GM18870 (cell line): ENCODE results near the gene DVL2.

Experiments used
- ATAC-seq: cut with Tn5 transposase; IDR thresholded peaks from one replicate; pipeline ENCODE4 v1.9.1; 2021; ENCODE audit warnings: moderate library complexity; ENCODE audit not compliant: unreplicated experiment

DVL2 gene

DNA sequence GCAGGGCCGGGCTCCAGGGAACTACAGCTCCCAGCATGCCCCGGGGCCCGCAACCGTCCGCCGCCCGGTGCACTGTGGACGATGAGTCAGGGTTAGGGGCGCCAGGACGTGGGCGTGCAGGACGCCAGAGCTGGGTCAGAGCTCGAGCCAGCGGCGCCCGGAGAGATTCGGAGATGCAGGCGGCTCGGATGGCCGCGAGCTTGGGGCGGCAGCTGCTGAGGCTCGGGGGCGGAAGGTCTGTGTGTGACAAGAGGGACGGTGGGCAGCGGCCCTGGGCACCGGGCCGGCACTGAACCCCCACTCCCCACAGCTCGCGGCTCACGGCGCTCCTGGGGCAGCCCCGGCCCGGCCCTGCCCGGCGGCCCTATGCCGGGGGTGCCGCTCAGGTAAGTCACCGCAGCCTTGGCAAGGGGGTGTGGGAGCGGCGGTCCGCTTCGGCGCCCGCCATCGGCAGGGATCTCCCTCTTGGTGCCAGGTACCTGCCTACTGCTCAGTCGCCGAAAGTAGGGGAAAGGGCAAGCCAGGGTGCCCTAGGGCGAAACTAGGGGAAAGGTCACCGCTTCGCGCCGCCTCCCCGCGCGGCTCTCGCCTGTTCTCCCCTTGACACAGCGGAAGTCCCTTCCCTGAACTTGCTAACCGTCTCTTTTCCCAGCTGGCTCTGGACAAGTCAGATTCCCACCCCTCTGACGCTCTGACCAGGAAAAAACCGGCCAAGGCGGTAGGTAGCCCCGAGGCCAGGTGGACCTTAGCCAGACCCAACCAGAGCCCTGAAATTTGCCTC, 14.3 kb downstream of the DVL2 start, which contains the start of the genes ACADVL and DLG4:
ACADVL (plus strand) TSS at position 127 of the 781 bp plus-strand sequence; CDS start at position 174, 47 bp downstream.
DLG4 (minus strand) TSS at position 25 of the 781 bp plus-strand sequence.
- peak; percentile 44 for ATAC-seq

GRCh38 chr17:7219229-7219811, 15.0 kb downstream of the DVL2 start:
- peak; percentile 7 for ATAC-seq

DNA sequence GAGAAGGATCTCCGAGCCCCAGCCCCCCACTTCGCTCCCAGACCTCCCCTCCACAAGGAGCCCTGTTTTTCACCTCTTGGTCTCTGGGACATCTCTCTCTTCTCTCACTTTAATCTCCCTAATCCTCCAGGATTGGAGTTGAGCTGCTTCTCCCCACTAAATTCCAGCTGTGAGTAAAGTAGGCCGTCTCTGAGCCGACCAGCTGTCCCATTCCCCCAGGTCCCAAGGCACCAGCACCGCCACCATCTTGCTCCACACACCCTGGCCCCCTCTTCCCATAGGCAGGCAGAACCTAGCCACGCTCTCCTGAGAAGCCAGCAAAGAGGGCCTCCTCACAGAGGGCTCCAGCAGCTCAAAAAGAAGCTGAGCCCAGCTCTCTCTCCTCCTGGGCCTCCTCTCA, 15.6 kb downstream of the DVL2 start:
- ATAC-seq: no peak

- no peak for ATAC-seq
These were observed 16.2 kb downstream of the DVL2 start for GRCh38 chr17:7218166-7218565.

DNA sequence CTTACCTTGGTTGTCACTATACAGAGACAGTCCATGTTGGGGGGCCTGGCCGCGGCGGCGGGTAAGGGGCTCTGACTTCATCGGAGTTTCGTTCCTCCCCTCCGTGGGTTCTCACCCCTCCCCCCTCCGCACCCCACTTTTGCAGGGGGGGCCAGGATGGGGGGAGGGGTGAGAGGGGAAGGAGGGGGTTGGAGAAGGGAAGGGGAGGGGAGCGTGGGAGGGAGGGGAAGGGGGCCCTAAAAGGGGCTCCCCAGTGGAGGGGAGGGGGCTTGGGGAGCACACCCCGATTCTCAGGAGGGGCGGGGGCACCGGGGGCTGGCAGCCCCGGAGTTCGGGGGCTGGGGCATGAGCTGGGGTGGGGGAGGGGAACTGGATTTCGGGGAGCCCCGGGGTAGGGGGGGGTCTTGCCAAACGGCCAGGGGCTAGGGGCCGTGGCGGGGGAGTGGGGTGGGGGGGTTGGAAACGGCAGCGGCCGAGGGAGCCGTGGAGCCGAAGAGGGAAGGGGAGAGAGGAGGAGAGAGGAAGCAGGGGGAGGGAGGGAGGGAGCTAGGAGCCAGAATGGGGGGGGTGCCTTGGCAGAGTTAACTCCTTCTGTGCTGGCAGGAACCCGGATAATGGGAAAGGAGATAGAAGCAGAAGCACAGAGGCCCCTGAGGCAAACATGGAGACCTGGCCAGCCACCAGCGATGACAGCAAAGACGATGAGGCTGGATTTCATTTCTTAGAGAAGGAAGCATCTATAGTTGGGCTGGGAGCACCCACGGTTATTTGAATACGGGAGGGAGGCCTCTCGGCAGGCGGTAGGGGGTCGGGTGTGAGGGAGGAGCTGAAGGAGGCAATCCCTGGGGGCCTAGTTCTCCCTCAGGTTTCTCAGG, 17.0 kb downstream of the DVL2 start:
- ATAC-seq: no peak

- ATAC-seq: no peak
These were observed 17.8 kb downstream of the DVL2 start for GRCh38 chr17:7216242-7217112.

GRCh38 chr17:7215652-7216180, 18.6 kb downstream of the DVL2 start:
- no peak for ATAC-seq

DNA sequence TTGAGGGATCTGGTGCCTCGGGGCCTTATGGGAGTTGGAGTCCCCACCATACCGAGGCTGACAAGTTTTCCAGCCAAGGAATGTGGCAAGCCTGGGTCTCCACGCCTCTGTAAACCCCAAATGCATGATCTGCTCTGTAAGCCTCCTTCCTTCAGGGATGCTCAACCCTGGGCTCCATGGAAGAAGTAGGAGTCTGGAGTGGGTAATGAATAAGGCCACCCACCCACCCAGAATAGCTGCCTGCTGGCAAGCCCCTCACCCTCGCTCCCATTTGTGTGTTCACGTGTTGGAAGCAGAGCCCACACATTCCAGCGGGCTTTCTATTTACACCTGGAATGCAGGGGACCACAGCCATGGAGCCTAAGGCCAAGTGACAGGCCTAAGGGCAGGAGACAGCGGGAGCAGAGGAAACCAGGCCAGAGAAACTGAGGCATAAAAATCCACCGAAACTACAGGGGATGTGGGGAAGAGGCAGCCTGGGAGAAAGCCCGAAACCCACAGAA, 19.1 kb downstream of the DVL2 start:
- ATAC-seq: no peak

DNA sequence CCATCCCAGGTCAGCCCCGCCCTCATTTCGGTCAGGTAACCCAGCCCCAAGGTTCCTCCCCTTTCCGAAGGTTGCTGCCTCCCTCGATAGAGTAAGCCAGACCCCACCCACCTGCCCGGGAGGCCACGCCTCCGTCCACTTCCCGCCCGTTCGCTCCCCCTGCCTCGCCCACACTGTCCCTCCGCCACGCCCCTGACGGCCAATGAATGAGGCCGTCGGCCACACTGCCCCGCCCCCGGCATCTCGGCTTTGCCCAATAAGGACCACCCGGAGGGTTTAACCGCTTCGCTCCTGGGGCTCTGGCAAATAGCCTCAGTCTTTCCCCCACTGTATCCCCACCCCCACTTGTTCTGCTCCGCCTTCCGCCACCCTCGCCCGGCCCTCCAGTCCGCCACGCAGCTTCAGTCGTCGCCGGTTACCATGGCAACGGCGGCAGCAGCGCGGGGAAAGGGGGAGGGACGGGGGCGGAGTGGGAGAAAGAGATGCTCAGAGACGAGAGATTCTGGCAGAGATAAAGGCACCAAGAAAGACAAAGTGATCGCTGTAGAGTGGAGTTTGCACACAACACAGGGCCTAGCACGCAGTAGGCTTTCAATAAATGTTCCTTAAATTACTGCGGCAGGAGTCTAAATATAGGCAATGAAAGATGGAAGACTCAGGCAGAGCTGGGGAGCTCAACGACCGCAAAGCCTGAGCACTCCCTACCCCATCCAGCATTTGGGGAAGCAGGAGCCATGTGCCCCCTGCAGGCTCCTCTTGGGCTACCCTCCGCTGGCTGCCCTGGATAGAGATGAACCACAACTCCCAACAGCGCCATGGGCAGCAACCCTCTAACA, 19.8 kb downstream of the DVL2 start:
- ATAC-seq: peak; percentile 65

- peak; percentile 10 for ATAC-seq
These were observed 20.4 kb downstream of the DVL2 start for GRCh38 chr17:7213895-7214299.

GRCh38 chr17:7211491-7212273, 22.6 kb downstream of the DVL2 start:
- ATAC-seq: no peak

- no peak for ATAC-seq
These were observed 25.4 kb downstream of the DVL2 start for GRCh38 chr17:7208754-7209460.

DNA sequence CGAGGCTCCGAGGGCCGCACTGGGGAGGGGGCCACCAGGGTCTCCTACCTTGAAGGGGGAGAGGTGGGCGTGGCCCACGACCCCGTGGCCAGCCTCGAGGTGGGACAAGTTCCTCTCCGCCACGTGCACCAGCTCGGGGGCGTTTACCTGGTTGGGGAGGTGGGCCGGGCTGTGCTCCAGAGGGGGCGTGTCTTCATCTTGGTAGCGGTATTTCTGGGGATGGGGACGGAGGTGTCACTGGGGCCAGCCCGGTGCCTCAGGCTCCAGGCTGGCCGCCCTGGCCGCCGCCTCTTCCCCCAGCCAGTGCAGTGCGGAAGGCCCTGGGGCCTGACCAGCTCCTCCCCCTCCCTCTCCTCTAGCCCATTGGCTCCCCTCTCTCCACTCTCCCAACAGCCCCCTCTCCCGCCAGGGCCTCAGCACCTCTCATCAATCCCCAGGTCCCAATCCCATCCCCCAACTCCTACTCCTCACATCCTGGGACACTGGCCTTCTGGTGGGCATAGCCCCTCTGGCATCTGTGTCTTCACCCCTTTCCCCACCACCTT, 26.2 kb downstream of the DVL2 start:
- no peak for ATAC-seq

DNA sequence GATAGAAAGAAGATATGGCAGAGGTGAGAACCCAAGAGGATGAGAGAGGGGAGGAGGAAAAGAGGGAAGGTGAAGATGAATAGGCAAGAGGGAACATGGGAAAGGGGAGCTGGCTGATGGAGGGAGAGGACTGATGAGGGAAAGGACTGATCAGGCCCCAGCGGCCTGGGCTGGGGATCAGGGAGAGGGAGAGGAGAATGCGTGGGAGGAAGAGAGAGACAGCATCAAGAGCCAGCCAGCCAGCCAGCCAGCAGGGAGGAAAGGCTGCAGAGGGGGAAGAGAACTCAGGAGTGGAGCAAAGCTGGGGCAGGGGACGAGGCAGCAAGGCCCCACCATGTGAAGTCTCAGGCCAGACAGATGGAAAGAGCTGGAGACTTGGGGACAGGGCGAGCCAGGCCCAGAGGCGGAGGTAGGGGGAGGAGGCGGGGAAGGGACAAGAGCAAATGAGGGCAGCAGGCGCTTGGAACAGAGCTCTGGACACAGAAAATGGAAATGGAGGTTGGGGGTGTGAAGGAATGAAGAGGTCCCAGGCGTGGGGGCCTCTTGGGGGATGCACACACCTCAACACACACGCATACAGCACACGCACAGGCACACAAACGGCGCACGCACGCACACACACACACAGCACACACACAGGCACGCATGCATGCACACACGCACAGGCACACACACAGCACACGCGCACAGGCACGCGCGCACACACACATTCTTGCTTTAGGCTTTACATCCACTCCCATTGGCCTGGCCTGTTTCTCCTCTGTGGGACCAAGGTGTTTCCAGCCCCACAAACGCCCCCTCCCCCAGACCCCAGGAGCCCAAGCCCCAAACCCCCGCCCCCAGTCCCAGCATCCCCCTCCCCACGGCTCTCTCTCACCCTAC, 27.0 kb downstream of the DVL2 start:
- no peak for ATAC-seq

- ATAC-seq: no peak
These were observed 28.8 kb downstream of the DVL2 start for GRCh38 chr17:7205561-7205960.

- peak; percentile 56 for ATAC-seq
These were observed 29.4 kb downstream of the DVL2 start for GRCh38 chr17:7204828-7205461.
